Activated CD4-positive, alpha-beta T cell treated with anti-CD3 and anti-CD28 coated beads, Interleukin-2, amount 10 ng/mL, durations not matched to agents 24 days and 14 days (primary cell): ENCODE results near the gene PPDPF. TPM values are rescaled to one million over a fixed set of nuclear protein-coding genes. Genes with fewer than 3 reads are reported as not detected.
"Not testable (repeated sequence)": the region's sequence is repeated elsewhere in the genome, so short reads cannot be mapped to it uniquely, and the experiment has no call there.

ENCODE experiments used
- DNase-seq: peaks from one replicate; pipeline ENCODE4 v3.0.0; 2022
- H3K27ac Mint-ChIP-seq: one replicate; pipeline ENCODE4 v1.8.0; 2022; ENCODE audit warnings: mild to moderate bottlenecking, mixed read lengths
- H3K27me3 Mint-ChIP-seq: one replicate; pipeline ENCODE4 v1.8.0; 2022; ENCODE audit warnings: mixed read lengths
- H3K36me3 Mint-ChIP-seq: one replicate; pipeline ENCODE4 v1.8.0; 2022; ENCODE audit warnings: low read depth, mild to moderate bottlenecking, mixed read lengths
- H3K4me1 Mint-ChIP-seq: one replicate; pipeline ENCODE4 v1.8.0; 2021; ENCODE audit warnings: mixed read lengths
- H3K4me3 Mint-ChIP-seq: one replicate; pipeline ENCODE4 v1.8.0; 2022; ENCODE audit warnings: mild to moderate bottlenecking, moderate library complexity, mixed read lengths
- H3K9me3 Mint-ChIP-seq: one replicate; pipeline ENCODE4 v1.8.0; 2021; ENCODE audit warnings: mixed read lengths
- intact Hi-C: fragments of 100-400 bp; cut with micrococcal nuclease; formaldehyde crosslinking; loops from one replicate; pipeline ENCODE4 v1.15.1; 2023
- total RNA-seq: library from RNA; stranded (reverse); gene quantifications from 2 replicates; pipeline ENCODE4 v1.2.3, GENCODE V29; 2022

The PPDPF gene
- total RNA-seq, 1 donor from 2014 or later = 130 TPM

GRCh38 chr20:63500902-63501817, 19.4 kb upstream of the PPDPF start:
- H3K36me3 Mint-ChIP-seq = no peaks in the 10 kb centered on the region
- H3K27ac Mint-ChIP-seq = no peak overlapping the region
- peaks cover 31% of the 10 kb centered on the region for H3K27me3 Mint-ChIP-seq
- no peak for DNase-seq
- peak overlapping the region; percentile 30 for H3K4me3 Mint-ChIP-seq
- intact Hi-C loops = no loop called here
- no peaks in the 10 kb centered on the region for H3K9me3 Mint-ChIP-seq
- peaks cover 1% of the 10 kb centered on the region for H3K4me1 Mint-ChIP-seq

- Mint-ChIP-seq H3K4me3 (no peak overlapping the region), H3K27ac (no peak overlapping the region), H3K9me3 (no peaks in the 10 kb centered on the region), H3K36me3 (no peaks in the 10 kb centered on the region), H3K4me1 (no peaks in the 10 kb centered on the region), H3K27me3 (peaks cover 26% of the 10 kb centered on the region)
- no peak for DNase-seq
- intact Hi-C loops = no loop called here
Observed at GRCh38 chr20:63501818-63502670, 18.5 kb upstream of the PPDPF start.

DNA sequence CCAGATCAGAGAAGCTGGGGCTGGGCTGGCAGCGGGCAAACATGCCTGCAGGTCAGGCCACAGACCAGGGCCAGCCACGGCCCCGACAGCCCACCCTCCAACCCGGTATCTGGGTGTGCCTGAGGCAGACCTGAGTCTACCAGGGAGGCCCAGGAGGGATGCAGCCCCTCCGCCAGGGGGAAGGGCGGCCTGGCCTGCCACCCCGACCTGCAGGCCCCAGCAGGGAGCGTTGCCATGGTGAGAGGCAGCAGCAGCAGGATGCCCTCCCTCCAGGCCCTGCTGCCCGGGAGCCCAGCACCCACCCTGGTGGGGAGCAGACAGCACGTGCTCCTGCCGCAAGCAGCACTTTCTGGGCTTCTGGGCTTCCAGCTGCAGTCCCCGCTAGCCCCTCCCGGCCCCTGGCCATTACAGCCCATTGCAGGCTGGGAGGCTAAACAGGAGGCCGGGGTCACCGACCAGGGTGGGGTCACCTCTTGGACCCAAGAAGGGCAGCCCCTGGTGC, 17.8 kb upstream of the PPDPF start:
- Mint-ChIP-seq H3K4me1 (no peaks in the 10 kb centered on the region), H3K9me3 (no peaks in the 10 kb centered on the region), H3K27me3 (peaks cover 19% of the 10 kb centered on the region), H3K4me3 (no peak overlapping the region), H3K36me3 (no peaks in the 10 kb centered on the region), H3K27ac (no peak overlapping the region)
- no peak for DNase-seq
- intact Hi-C loops = no loop called here

GRCh38 chr20:63503524-63503923, 17.0 kb upstream of the PPDPF start:
- H3K36me3 Mint-ChIP-seq = no peaks in the 10 kb centered on the region
- DNase-seq = no peak
- H3K4me3 Mint-ChIP-seq = no peak overlapping the region
- no peaks in the 10 kb centered on the region for H3K9me3 Mint-ChIP-seq
- no peak overlapping the region for H3K27ac Mint-ChIP-seq
- H3K27me3 Mint-ChIP-seq = peaks cover 15% of the 10 kb centered on the region
- intact Hi-C loops = no loop called here
- no peaks in the 10 kb centered on the region for H3K4me1 Mint-ChIP-seq

- Mint-ChIP-seq H3K4me3 (no peak overlapping the region), H3K27ac (no peak overlapping the region), H3K36me3 (no peaks in the 10 kb centered on the region), H3K27me3 (peaks cover 21% of the 10 kb centered on the region), H3K4me1 (no peaks in the 10 kb centered on the region), H3K9me3 (no peaks in the 10 kb centered on the region)
- intact Hi-C loops = no loop called here
- no peak for DNase-seq
Observed at GRCh38 chr20:63504642-63505041, 15.9 kb upstream of the PPDPF start.

GRCh38 chr20:63505281-63505680, 15.3 kb upstream of the PPDPF start:
- Mint-ChIP-seq H3K4me1 (no peaks in the 10 kb centered on the region), H3K27me3 (peaks cover 20% of the 10 kb centered on the region), H3K36me3 (no peaks in the 10 kb centered on the region), H3K27ac (no peak overlapping the region), H3K9me3 (no peaks in the 10 kb centered on the region), H3K4me3 (no peak overlapping the region)
- intact Hi-C loops = no loop called here
- no peak for DNase-seq

- H3K36me3 Mint-ChIP-seq = no peaks in the 10 kb centered on the region
- peaks cover 18% of the 10 kb centered on the region for H3K27me3 Mint-ChIP-seq
- intact Hi-C loops = no loop called here
- H3K27ac Mint-ChIP-seq = no peak overlapping the region
- no peaks in the 10 kb centered on the region for H3K9me3 Mint-ChIP-seq
- no peak overlapping the region for H3K4me3 Mint-ChIP-seq
- no peak for DNase-seq
- H3K4me1 Mint-ChIP-seq = no peaks in the 10 kb centered on the region
Observed at GRCh38 chr20:63505723-63506122, 14.8 kb upstream of the PPDPF start.

DNA sequence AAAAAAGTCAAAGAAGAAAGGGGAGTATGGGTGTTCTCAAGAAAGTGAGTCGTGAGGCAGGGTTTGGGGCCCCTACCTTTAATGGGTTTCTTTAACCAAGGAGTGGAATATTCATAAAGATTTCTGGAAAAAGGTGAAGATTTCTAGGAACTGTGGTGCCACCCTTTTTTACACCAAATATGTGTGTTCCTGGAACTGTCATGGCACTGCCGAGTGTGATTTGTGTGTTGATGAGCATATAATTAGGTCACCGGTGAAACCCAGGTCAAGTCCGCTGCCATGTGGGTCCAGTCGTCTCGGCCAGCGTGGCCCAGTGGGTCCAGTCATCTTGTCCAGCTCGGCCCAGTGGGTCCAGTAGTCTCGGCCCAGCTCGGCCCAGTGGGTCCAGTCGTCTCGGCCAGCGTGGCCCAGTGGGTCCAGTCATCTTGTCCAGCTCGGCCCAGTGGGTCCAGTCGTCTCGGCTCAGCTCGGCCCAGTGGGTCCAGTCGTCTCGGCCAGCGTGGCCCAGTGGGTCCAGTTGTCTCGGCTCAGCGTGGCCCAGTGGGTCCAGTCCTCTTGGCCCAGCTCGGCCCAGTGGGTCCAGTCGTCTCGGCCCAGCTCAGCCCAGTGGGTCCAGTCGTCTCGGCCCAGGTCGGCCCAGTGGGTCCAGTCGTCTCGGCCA, 13.4 kb upstream of the PPDPF start:
- H3K27me3 Mint-ChIP-seq = peaks cover 20% of the 10 kb centered on the region
- no peak overlapping the region for H3K27ac Mint-ChIP-seq
- no peaks in the 10 kb centered on the region for H3K36me3 Mint-ChIP-seq
- intact Hi-C loops = no loop called here
- DNase-seq = no peak
- H3K4me1 Mint-ChIP-seq = no peaks in the 10 kb centered on the region
- H3K4me3 Mint-ChIP-seq = no peak overlapping the region
- peaks cover 3% of the 10 kb centered on the region for H3K9me3 Mint-ChIP-seq

- Mint-ChIP-seq H3K36me3 (no peaks in the 10 kb centered on the region), H3K4me3 (peak overlapping the region; percentile 39), H3K27me3 (peaks cover 27% of the 10 kb centered on the region), H3K27ac (peak overlapping the region; percentile 71), H3K9me3 (peaks cover 3% of the 10 kb centered on the region), H3K4me1 (no peaks in the 10 kb centered on the region)
- no peak for DNase-seq
- intact Hi-C loops = no loop called here
Observed at GRCh38 chr20:63508072-63508768, 12.3 kb upstream of the PPDPF start.

GRCh38 chr20:63509088-63509564, 11.4 kb upstream of the PPDPF start:
- DNase-seq = no peak
- intact Hi-C loops = no loop called here
- peaks cover 3% of the 10 kb centered on the region for H3K9me3 Mint-ChIP-seq
- no peaks in the 10 kb centered on the region for H3K4me1 Mint-ChIP-seq
- H3K27ac Mint-ChIP-seq = no peak overlapping the region
- no peak overlapping the region for H3K4me3 Mint-ChIP-seq
- peaks cover 29% of the 10 kb centered on the region for H3K27me3 Mint-ChIP-seq
- no peaks in the 10 kb centered on the region for H3K36me3 Mint-ChIP-seq

DNA sequence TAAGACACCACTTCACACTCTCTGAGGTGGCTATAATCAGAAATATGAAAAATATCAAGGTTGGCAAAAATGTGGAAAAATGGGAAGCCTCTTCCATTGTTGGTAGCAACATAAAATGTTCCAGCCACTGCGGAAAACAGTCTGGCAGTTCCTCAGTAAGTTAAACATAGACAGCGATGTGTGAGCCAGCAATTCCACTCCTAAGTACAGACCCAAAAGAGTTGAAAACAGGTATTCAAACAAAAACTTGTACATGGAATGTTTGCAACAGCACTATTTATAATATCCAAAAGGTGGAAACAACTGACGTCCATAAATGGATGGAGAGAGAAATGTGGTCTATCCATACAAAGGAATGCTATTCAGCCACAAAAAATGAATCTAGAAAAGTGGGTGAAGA, 7.4 kb upstream of the PPDPF start:
- peaks cover 1% of the 10 kb centered on the region for H3K36me3 Mint-ChIP-seq
- H3K9me3 Mint-ChIP-seq = peaks cover 7% of the 10 kb centered on the region
- no peak overlapping the region for H3K4me3 Mint-ChIP-seq
- H3K27me3 Mint-ChIP-seq = peaks cover 38% of the 10 kb centered on the region
- DNase-seq = no peak
- intact Hi-C loops = no loop called here
- no peak overlapping the region for H3K27ac Mint-ChIP-seq
- no peaks in the 10 kb centered on the region for H3K4me1 Mint-ChIP-seq

DNA sequence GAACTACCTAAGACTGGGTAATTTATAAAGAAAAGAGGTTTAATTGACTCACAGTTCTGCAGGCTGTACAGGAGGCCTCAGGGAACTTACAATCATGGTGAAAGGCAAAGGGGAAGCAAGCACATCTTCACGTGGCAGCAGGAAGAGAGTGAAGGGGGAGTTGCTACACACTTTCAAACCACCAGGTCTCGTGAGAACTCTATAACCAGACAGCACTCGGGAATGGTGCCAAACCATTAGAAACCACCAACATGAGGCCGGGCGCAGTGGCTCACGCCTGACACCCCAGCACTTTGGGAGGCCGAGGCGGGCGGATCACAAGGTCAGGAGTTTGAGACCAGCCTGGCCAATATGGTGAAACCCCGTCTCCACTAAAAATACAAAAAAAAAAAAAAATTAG, 6.0 kb upstream of the PPDPF start:
- DNase-seq, H3K27ac Mint-ChIP-seq, H3K4me3 Mint-ChIP-seq, intact Hi-C loops, H3K9me3 Mint-ChIP-seq, H3K4me1 Mint-ChIP-seq, H3K36me3 Mint-ChIP-seq: not testable (repeated sequence)
- H3K27me3 Mint-ChIP-seq = peaks cover 35% of the 10 kb centered on the region
